ENCODE measurements around the gene SLC16A4. TPM values are rescaled to one million over a fixed set of nuclear protein-coding genes. Genes with fewer than 3 reads are reported as not detected.

The SLC16A4 gene
- polyA plus RNA-seq, 1 of the 3 experiments (the other 2 are of a cell fraction): 3.0 TPM

DNA sequence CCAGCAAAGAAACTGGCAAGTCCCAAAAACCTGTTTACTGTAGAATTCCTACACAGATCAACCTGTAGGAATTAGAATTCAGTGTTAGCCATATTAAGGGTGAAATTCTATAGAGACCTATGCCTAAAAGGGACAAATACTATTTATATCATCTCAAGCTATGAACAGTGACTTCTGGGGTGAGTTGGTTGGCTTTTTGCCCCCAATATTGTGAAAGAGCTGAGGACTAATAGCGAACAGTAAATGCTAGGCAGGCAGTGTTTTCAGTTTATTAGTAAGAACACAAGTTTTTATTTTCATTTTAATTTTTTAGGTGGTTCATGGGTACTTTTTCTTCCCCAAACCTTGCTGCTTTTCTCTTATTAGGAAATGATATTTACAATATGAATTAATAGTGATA lies 15.3 kb downstream of the SLC16A4 start:
- Histone ChIP-seq H4K20me1 (ENCODE audit: insufficient read depth) (no peaks in the 10 kb centered on the region; the same call in 1 of the 2 replicates), H3K27ac (ENCODE audit: low read depth in 2 of 2, low read length in 1 of 2) (no peak overlapping the region), H3K9me2 (no peaks in the 10 kb centered on the region), H3K9ac (no peak overlapping the region), H3K4me2 (no peak overlapping the region), H3K4me1 (ENCODE audit: control insufficient read depth in 1 of 2, insufficient read depth in 2 of 2, low read depth in 1 of 2, low read length in 1 of 2) (no peaks in the 10 kb centered on the region), H3K79me2 (ENCODE audit: insufficient read depth) (peaks cover 18% of the 10 kb centered on the region; the same call in 1 of the 2 replicates), H3F3A (replicated peaks; ENCODE audit: insufficient read depth) (peaks cover 3% of the 10 kb centered on the region), H3K4me3 (ENCODE audit: low read depth in 2 of 2, low read length in 1 of 2) (no peak overlapping the region), H3K27me3 (ENCODE audit: insufficient read depth) (no peaks in the 10 kb centered on the region), H3K9me3 (no peaks in the 10 kb centered on the region), H2AFZ (ENCODE audit: low read depth) (no peak overlapping the region), H3K36me3 (replicated peaks in 1 of 2; ENCODE audit: control insufficient read depth in 1 of 2, insufficient read depth in 2 of 2, low read length in 1 of 2) (peaks cover 27 to 52% of the 10 kb centered on the region in 2 experiments)
- TF ChIP-seq SIN3A (IDR thresholded peaks at IDR 0.05; ENCODE audit: borderline replicate concordance, low read depth, low read length) (no peak), NFIC (IDR thresholded peaks at IDR 0.05; ENCODE audit: borderline replicate concordance) (no peak), GATA2 (CRISPR knock-in tag; IDR thresholded peaks at IDR 0.05) (no peak), RFX5 (IDR thresholded peaks at IDR 0.05; ENCODE audit: low read length) (no peak), NRF1 (IDR thresholded peaks at IDR 0.05; ENCODE audit: low read depth, low read length) (no peak)
- TF ChIP-seq, protein P1, sequence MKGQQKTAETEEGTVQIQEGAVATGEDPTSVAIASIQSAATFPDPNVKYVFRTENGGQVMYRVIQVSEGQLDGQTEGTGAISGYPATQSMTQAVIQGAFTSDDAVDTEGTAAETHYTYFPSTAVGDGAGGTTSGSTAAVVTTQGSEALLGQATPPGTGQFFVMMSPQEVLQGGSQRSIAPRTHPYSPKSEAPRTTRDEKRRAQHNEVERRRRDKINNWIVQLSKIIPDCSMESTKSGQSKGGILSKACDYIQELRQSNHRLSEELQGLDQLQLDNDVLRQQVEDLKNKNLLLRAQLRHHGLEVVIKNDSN (IDR thresholded peaks at IDR 0.05; ENCODE audit: borderline replicate concordance, low read depth): no peak
- TF ChIP-seq, protein P2, sequence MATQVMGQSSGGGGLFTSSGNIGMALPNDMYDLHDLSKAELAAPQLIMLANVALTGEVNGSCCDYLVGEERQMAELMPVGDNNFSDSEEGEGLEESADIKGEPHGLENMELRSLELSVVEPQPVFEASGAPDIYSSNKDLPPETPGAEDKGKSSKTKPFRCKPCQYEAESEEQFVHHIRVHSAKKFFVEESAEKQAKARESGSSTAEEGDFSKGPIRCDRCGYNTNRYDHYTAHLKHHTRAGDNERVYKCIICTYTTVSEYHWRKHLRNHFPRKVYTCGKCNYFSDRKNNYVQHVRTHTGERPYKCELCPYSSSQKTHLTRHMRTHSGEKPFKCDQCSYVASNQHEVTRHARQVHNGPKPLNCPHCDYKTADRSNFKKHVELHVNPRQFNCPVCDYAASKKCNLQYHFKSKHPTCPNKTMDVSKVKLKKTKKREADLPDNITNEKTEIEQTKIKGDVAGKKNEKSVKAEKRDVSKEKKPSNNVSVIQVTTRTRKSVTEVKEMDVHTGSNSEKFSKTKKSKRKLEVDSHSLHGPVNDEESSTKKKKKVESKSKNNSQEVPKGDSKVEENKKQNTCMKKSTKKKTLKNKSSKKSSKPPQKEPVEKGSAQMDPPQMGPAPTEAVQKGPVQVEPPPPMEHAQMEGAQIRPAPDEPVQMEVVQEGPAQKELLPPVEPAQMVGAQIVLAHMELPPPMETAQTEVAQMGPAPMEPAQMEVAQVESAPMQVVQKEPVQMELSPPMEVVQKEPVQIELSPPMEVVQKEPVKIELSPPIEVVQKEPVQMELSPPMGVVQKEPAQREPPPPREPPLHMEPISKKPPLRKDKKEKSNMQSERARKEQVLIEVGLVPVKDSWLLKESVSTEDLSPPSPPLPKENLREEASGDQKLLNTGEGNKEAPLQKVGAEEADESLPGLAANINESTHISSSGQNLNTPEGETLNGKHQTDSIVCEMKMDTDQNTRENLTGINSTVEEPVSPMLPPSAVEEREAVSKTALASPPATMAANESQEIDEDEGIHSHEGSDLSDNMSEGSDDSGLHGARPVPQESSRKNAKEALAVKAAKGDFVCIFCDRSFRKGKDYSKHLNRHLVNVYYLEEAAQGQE (IDR thresholded peaks at IDR 0.05; ENCODE audit: low read depth, low read length): no peak
- no peak for DNase-seq
- 97% methylated on average over 1 of the region's 1 CpG for WGBS (ENCODE audit: low lambda C conversion rate)
- ChIA-PET CTCF (interaction anchor here (1.2 to 1.7 kb wide), 4 partner anchors 35 to 168 kb away, joined by 3 to 5 read pairs (median 4); no protein-coding TSS in a partner anchor), POLR2A (no interaction called here)

DNA sequence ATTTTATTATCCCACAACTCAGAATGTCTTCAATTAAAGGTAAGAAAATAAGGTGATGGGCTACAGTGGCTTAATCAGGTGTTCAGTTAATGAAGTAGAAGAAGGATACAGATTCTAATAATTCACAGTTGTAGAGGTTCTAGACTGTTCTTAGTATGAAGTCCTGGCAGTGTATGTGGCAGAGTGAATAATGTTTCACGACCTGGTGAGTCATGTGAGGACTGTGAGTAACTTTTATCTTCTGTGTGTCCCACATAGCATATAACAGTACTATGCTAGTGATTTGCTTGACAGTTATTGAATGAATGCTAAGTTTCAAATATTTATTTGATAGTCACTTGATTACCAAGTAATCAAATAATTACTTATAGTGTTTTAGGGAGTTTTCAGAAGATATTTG lies 20.0 kb downstream of the SLC16A4 start:
- no peak overlapping the region for H2AFZ ChIP-seq (ENCODE audit: low read depth)
- no peaks in the 10 kb centered on the region for H3K9me2 ChIP-seq
- CTCF ChIA-PET: interaction anchor here (0.9 to 1.5 kb wide), 2 partner anchors 44 to 125 kb away, joined by 3 read pairs; no protein-coding TSS in a partner anchor
- H3K9ac ChIP-seq: no peak overlapping the region
- H3K4me1 ChIP-seq (ENCODE audit: control insufficient read depth in 1 of 2, insufficient read depth in 2 of 2, low read depth in 1 of 2, low read length in 1 of 2): no peaks in the 10 kb centered on the region
- H4K20me1 ChIP-seq (ENCODE audit: insufficient read depth): no peaks in the 10 kb centered on the region; the same call in none of the 2 replicates
- H3K9me3 ChIP-seq: no peaks in the 10 kb centered on the region
- H3K79me2 ChIP-seq (ENCODE audit: insufficient read depth): peaks cover 53% of the 10 kb centered on the region
- H3K36me3 ChIP-seq (replicated peaks in 1 of 2; ENCODE audit: control insufficient read depth in 1 of 2, insufficient read depth in 2 of 2, low read length in 1 of 2): peaks cover 22 to 25% of the 10 kb centered on the region in 2 experiments
- H3K4me2 ChIP-seq: no peak overlapping the region
- no peak overlapping the region for H3K4me3 ChIP-seq (ENCODE audit: low read depth in 2 of 2, low read length in 1 of 2)
- H3K27me3 ChIP-seq (ENCODE audit: insufficient read depth): no peaks in the 10 kb centered on the region
- peak overlapping the region in 1 of 2 experiments; percentile 20; a peak in 1 of 4 replicates for H3K27ac ChIP-seq (ENCODE audit: low read depth in 2 of 2, low read length in 1 of 2)
- no peak for DNase-seq
- peaks cover 8% of the 10 kb centered on the region for H3F3A ChIP-seq (replicated peaks; ENCODE audit: insufficient read depth)
- POLR2A ChIA-PET: no interaction called here
- WGBS (ENCODE audit: low lambda C conversion rate): 6% methylated on average over 1 of the region's 1 CpG
- TF ChIP-seq TEAD4 (IDR thresholded peaks at IDR 0.05; ENCODE audit: borderline replicate concordance, insufficient read depth): no peak
- TF ChIP-seq, protein P3, sequence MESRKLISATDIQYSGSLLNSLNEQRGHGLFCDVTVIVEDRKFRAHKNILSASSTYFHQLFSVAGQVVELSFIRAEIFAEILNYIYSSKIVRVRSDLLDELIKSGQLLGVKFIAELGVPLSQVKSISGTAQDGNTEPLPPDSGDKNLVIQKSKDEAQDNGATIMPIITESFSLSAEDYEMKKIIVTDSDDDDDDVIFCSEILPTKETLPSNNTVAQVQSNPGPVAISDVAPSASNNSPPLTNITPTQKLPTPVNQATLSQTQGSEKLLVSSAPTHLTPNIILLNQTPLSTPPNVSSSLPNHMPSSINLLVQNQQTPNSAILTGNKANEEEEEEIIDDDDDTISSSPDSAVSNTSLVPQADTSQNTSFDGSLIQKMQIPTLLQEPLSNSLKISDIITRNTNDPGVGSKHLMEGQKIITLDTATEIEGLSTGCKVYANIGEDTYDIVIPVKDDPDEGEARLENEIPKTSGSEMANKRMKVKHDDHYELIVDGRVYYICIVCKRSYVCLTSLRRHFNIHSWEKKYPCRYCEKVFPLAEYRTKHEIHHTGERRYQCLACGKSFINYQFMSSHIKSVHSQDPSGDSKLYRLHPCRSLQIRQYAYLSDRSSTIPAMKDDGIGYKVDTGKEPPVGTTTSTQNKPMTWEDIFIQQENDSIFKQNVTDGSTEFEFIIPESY (IDR thresholded peaks at IDR 0.05; ENCODE audit: borderline replicate concordance, low read depth): no peak
- no peak for TF ChIP-seq NRF1 (IDR thresholded peaks at IDR 0.05; ENCODE audit: low read depth, low read length)
- TF ChIP-seq, protein P4, sequence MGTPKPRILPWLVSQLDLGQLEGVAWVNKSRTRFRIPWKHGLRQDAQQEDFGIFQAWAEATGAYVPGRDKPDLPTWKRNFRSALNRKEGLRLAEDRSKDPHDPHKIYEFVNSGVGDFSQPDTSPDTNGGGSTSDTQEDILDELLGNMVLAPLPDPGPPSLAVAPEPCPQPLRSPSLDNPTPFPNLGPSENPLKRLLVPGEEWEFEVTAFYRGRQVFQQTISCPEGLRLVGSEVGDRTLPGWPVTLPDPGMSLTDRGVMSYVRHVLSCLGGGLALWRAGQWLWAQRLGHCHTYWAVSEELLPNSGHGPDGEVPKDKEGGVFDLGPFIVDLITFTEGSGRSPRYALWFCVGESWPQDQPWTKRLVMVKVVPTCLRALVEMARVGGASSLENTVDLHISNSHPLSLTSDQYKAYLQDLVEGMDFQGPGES (IDR thresholded peaks at IDR 0.05; ENCODE audit: low read depth, low read length): no peak
- TF ChIP-seq POLR2AphosphoS5 (IDR thresholded peaks at IDR 0.05; ENCODE audit: low read depth, low read length): no peak
- TF ChIP-seq, protein P5, sequence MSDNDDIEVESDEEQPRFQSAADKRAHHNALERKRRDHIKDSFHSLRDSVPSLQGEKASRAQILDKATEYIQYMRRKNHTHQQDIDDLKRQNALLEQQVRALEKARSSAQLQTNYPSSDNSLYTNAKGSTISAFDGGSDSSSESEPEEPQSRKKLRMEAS (IDR thresholded peaks at IDR 0.05; ENCODE audit: low read depth): no peak
- no peak for TF ChIP-seq SMC3 (IDR thresholded peaks at IDR 0.05; ENCODE audit: low read depth, low read length)
- TF ChIP-seq GABPA (IDR thresholded peaks at IDR 0.05; ENCODE audit: low read depth): no peak
- TF ChIP-seq FOXJ3 (CRISPR knock-in tag; IDR thresholded peaks at IDR 0.05): no peak
- no peak for TF ChIP-seq MXI1 (IDR thresholded peaks at IDR 0.05; ENCODE audit: low read depth, low read length)
- TF ChIP-seq SIN3A (IDR thresholded peaks at IDR 0.05; ENCODE audit: borderline replicate concordance, low read depth, low read length): no peak
- TF ChIP-seq FOXM1 (IDR thresholded peaks at IDR 0.05; ENCODE audit: low read depth): no peak
- no peak for TF ChIP-seq TAF1 (IDR thresholded peaks at IDR 0.05; ENCODE audit: borderline replicate concordance, low read depth, low read length)
- 0 out of 2 replicates have a peak, but pooled peaks have one; percentile 11 for TF ChIP-seq TCF12 (IDR thresholded peaks at IDR 0.05)
- TF ChIP-seq, protein P1 (IDR thresholded peaks at IDR 0.05; ENCODE audit: borderline replicate concordance, low read depth): no peak

Measured in SK-N-SH (cell line).